Measurements from ENCODE around the gene DNAJC5. TPM values are rescaled to one million over a fixed set of nuclear protein-coding genes. Genes with fewer than 3 reads are reported as not detected.

The DNAJC5 gene
- total and polyA plus RNA-seq, 2 experiments from 2014 or later = 22.4 to 68.0 TPM

DNA sequence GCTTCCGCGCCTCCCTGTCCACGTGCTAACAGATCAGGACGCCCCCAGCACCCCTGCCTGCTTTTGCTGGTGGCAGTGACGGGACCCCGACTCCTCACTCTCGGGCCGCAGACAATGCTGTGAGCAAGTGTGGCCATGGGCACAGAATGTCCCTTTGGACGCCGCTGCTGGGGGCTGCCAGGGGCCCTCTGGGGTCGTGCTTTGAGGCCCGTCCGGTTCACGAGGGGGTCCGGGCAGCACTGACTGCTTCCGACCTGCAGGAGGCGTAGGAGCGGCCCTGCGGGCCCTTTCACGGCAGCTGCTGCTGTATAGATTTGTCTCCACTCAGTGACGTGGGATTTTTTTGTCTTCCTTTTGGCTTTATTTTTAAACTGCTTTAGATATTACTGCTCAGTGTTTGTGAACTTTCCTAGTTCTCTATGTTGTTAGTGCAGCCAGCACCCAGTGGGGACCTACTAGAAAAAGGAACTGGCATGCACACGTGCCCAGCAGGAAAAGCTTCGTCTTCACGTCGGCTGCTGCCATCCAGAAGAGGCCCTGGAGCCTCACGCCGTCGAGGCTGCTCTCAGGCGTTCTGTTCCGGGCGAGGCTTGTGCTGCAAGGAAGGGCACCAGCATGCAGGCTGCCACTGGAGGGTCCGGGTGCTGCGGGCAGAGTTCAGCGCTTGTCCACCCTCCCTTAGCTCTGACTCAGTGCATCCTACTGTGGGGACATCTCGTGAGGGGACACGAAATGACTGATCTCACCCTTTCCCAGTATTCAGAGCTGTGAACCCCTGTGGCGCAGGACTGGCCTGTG lies 39.5 kb downstream of the DNAJC5 start:
- no peak overlapping the region for H2AFZ ChIP-seq
- peaks cover 17% of the 10 kb centered on the region; the same call in 1 of the 2 replicates for H3F3A ChIP-seq (ENCODE audit: insufficient read depth)
- no peak overlapping the region for H3K4me2 ChIP-seq (ENCODE audit: unreplicated experiment)
- TF ChIP-seq EZH2 (IDR thresholded peaks at IDR 0.05; ENCODE audit: insufficient read depth, poor library complexity, severe bottlenecking) = no peak
- TF ChIP-seq EZH2phosphoT487 (IDR thresholded peaks at IDR 0.05; ENCODE audit: insufficient read depth, low read depth) = no peak
- DNase-seq = no peak
- no peaks in the 10 kb centered on the region for H3K9me2 ChIP-seq (ENCODE audit: insufficient read depth)
- H3K4me3 ChIP-seq = no peak overlapping the region
- 86 to 90% methylated on average over 37 of the region's 37 CpGs for WGBS, 2 experiments (ENCODE audit: low coverage in 1 of 2, low lambda C conversion rate in 2 of 2, missing lambda C conversion rate in 2 of 2)
- no peaks in the 10 kb centered on the region for H3K4me1 ChIP-seq (ENCODE audit: insufficient read depth)
- H3K9ac ChIP-seq = no peak overlapping the region
- no peaks in the 10 kb centered on the region for H4K20me1 ChIP-seq (ENCODE audit: insufficient read depth)
- no peaks in the 10 kb centered on the region for H3K9me3 ChIP-seq (ENCODE audit: low read depth)
- H3K79me2 ChIP-seq (ENCODE audit: insufficient read depth) = peaks cover 78% of the 10 kb centered on the region
- peaks cover 6% of the 10 kb centered on the region for H3K36me3 ChIP-seq (ENCODE audit: low read depth)
- H3K27ac ChIP-seq = no peak overlapping the region
- in situ Hi-C loops (cut with MboI) = no loop called here
- H3K27me3 ChIP-seq (replicated peaks; ENCODE audit: insufficient read depth) = no peaks in the 10 kb centered on the region

DNA sequence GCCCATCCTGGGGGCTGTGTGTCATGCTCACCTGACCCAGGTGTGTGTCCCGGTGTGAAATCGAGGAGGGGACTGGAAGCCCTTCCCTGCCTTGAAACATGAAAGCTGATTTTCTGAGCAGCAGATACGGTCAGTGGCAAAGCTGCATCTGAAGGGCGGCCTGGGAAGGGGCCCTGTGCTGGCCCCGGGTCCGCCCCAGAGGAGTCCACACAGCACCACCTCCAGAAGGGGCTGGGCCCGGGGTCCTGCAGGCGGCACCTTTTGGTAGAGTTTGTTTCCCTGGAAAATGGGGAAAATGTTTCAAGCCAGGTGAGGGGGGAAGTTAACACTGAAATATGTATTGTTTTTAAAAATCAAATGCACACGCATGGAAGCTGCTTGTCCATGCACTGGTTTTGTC lies 40.5 kb downstream of the DNAJC5 start:
- H3K27ac ChIP-seq = no peak overlapping the region
- in situ Hi-C loops (cut with MboI) = no loop called here
- H3K9me2 ChIP-seq (ENCODE audit: insufficient read depth) = no peaks in the 10 kb centered on the region
- H3K4me3 ChIP-seq = no peak overlapping the region
- H3K36me3 ChIP-seq (ENCODE audit: low read depth) = peaks cover 3% of the 10 kb centered on the region; the same call in 1 of the 2 replicates
- no peak overlapping the region for H3K9ac ChIP-seq
- WGBS, 2 experiments (ENCODE audit: low coverage in 1 of 2, low lambda C conversion rate in 2 of 2, missing lambda C conversion rate in 2 of 2) = 95 to 97% methylated on average over 7 to 9 of the region's 9 CpGs
- H3K4me1 ChIP-seq (ENCODE audit: insufficient read depth) = no peaks in the 10 kb centered on the region
- H3K9me3 ChIP-seq (ENCODE audit: low read depth) = no peaks in the 10 kb centered on the region
- H3F3A ChIP-seq (ENCODE audit: insufficient read depth) = peaks cover 17% of the 10 kb centered on the region; the same call in 1 of the 2 replicates
- DNase-seq = no peak
- no peak overlapping the region for H3K4me2 ChIP-seq (ENCODE audit: unreplicated experiment)
- TF ChIP-seq EZH2 (IDR thresholded peaks at IDR 0.05; ENCODE audit: insufficient read depth, poor library complexity, severe bottlenecking) (no peak), EZH2phosphoT487 (IDR thresholded peaks at IDR 0.05; ENCODE audit: insufficient read depth, low read depth) (no peak)
- H2AFZ ChIP-seq = no peak overlapping the region
- no peaks in the 10 kb centered on the region for H4K20me1 ChIP-seq (ENCODE audit: insufficient read depth)
- peaks cover 75% of the 10 kb centered on the region for H3K79me2 ChIP-seq (ENCODE audit: insufficient read depth)
- no peaks in the 10 kb centered on the region for H3K27me3 ChIP-seq (replicated peaks; ENCODE audit: insufficient read depth)

DNA sequence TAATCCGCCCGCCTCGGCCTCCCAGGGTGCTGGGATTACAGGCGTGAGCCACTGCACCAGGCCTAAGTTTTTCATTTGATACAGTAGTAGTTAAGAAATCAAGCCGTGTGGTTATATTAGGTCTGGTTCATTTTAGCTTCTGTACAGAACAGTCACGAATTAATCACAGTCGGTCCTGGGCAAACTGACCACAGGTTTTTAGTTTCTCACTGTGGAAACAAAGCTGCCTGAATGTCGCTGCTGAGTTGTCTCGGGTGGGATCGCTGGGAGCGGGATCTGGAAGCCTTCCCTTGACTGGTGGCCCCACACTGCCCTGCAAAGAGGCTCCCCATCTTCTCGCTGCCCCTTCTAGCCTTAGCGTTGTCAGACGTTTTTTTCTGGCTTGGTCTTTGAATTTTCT lies 42.7 kb downstream of the DNAJC5 start:
- H2AFZ ChIP-seq = no peak overlapping the region
- no peaks in the 10 kb centered on the region for H3K9me3 ChIP-seq (ENCODE audit: low read depth)
- no peaks in the 10 kb centered on the region for H3K27me3 ChIP-seq (replicated peaks; ENCODE audit: insufficient read depth)
- H3K27ac ChIP-seq = no peak overlapping the region
- H3K9ac ChIP-seq = no peak overlapping the region
- H3K36me3 ChIP-seq (ENCODE audit: low read depth) = peaks cover 6% of the 10 kb centered on the region; the same call in 1 of the 2 replicates
- H4K20me1 ChIP-seq (ENCODE audit: insufficient read depth) = no peaks in the 10 kb centered on the region
- WGBS, 2 experiments (ENCODE audit: low coverage in 1 of 2, low lambda C conversion rate in 2 of 2, missing lambda C conversion rate in 2 of 2) = 82% methylated on average over 14 of the region's 14 CpGs
- no peaks in the 10 kb centered on the region for H3K4me1 ChIP-seq (ENCODE audit: insufficient read depth)
- H3K4me3 ChIP-seq = no peak overlapping the region
- peaks cover 19% of the 10 kb centered on the region; the same call in 1 of the 2 replicates for H3F3A ChIP-seq (ENCODE audit: insufficient read depth)
- H3K79me2 ChIP-seq (ENCODE audit: insufficient read depth) = peaks cover 60% of the 10 kb centered on the region
- H3K4me2 ChIP-seq (ENCODE audit: unreplicated experiment) = no peak overlapping the region
- in situ Hi-C loops (cut with MboI) = no loop called here
- peak; percentile 23 for DNase-seq
- TF ChIP-seq EZH2phosphoT487 (IDR thresholded peaks at IDR 0.05; ENCODE audit: insufficient read depth, low read depth) (no peak), EZH2 (IDR thresholded peaks at IDR 0.05; ENCODE audit: insufficient read depth, poor library complexity, severe bottlenecking) (no peak)
- H3K9me2 ChIP-seq (ENCODE audit: insufficient read depth) = no peaks in the 10 kb centered on the region

DNA sequence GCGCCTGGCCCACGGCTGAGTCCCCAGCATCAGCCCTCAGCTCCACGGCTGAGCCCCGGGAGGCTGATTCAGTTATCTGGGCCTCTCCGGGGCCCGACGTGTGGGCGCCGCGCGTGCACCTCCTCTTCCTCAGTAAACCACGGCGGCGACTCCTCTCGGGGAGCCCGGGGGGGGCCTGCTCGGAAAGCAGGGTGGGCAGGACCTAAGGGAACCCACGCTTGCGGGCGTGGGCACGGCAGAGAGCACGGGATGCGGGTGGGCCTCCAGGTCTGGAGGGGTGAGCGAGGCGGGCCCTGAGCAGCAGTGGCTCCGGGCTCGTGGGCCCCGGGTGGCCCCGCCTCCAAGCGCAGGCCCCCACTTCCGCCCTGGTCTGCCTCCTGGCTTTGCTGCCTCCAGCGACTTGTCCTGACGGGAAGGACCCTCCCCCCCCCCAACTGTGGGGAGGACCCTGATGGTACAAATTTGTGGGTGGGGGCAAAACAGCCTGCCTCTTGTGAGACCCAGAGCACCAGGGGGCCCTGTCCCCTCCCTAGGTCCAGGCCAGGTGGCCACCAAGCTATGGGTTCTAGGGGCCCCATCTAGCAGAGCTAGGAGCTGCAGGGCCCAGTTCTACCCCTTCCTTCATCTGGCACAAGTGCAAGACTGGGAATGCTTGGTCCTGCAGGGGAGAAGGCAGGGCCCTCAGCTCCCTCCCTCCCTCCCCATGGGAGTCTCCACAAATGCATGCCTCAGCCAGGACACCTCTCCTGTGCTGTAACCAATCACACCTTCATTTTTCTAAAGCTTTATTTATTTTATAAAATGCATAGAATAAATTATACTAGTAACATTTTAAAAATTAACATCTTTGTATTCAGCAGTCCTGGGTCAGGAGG lies 44.4 kb downstream of the DNAJC5 start:
- TF ChIP-seq EZH2phosphoT487 (IDR thresholded peaks at IDR 0.05; ENCODE audit: insufficient read depth, low read depth) (no peak), EZH2 (IDR thresholded peaks at IDR 0.05; ENCODE audit: insufficient read depth, poor library complexity, severe bottlenecking) (no peak)
- H2AFZ ChIP-seq = no peak overlapping the region
- 96 to 97% methylated on average over 11 to 24 of the region's 33 CpGs for WGBS, 2 experiments (ENCODE audit: low coverage in 1 of 2, low lambda C conversion rate in 2 of 2, missing lambda C conversion rate in 2 of 2)
- H3K4me3 ChIP-seq = no peak overlapping the region
- no peak overlapping the region for H3K27ac ChIP-seq
- H4K20me1 ChIP-seq (ENCODE audit: insufficient read depth) = no peaks in the 10 kb centered on the region
- no peaks in the 10 kb centered on the region for H3K9me3 ChIP-seq (ENCODE audit: low read depth)
- H3K79me2 ChIP-seq (ENCODE audit: insufficient read depth) = peaks cover 44% of the 10 kb centered on the region
- no peak overlapping the region for H3K9ac ChIP-seq
- no peaks in the 10 kb centered on the region for H3K4me1 ChIP-seq (ENCODE audit: insufficient read depth)
- no peak overlapping the region for H3K4me2 ChIP-seq (ENCODE audit: unreplicated experiment)
- DNase-seq = no peak
- peaks cover 6% of the 10 kb centered on the region; the same call in 1 of the 2 replicates for H3K36me3 ChIP-seq (ENCODE audit: low read depth)
- in situ Hi-C loops (cut with MboI) = no loop called here
- peaks cover 21% of the 10 kb centered on the region; the same call in 1 of the 2 replicates for H3F3A ChIP-seq (ENCODE audit: insufficient read depth)
- no peaks in the 10 kb centered on the region for H3K9me2 ChIP-seq (ENCODE audit: insufficient read depth)
- no peaks in the 10 kb centered on the region for H3K27me3 ChIP-seq (replicated peaks; ENCODE audit: insufficient read depth)

Measured in GM23248 (cell line).